NCI-H345 treated with DMSO at 0.1 percent for 48 hours (cell line): ENCODE results near the gene FOXC2.
A peak's percentile ranks its signal among the peaks of the same experiment; 100 is the strongest.

Source experiments
- DNase-seq: peaks from one replicate; lab custom pipeline; 2025; ENCODE audit not compliant: unreplicated experiment; lab: John Stamatoyannopoulos, UW

The FOXC2 gene

GRCh38 chr16:86532526-86532815 lies 34.2 kb upstream of the FOXC2 start:
- no peak for DNase-seq

GRCh38 chr16:86533076-86533475 lies 33.6 kb upstream of the FOXC2 start:
- no peak for DNase-seq

GRCh38 chr16:86533767-86534351 lies 32.8 kb upstream of the FOXC2 start:
- no peak for DNase-seq

DNA sequence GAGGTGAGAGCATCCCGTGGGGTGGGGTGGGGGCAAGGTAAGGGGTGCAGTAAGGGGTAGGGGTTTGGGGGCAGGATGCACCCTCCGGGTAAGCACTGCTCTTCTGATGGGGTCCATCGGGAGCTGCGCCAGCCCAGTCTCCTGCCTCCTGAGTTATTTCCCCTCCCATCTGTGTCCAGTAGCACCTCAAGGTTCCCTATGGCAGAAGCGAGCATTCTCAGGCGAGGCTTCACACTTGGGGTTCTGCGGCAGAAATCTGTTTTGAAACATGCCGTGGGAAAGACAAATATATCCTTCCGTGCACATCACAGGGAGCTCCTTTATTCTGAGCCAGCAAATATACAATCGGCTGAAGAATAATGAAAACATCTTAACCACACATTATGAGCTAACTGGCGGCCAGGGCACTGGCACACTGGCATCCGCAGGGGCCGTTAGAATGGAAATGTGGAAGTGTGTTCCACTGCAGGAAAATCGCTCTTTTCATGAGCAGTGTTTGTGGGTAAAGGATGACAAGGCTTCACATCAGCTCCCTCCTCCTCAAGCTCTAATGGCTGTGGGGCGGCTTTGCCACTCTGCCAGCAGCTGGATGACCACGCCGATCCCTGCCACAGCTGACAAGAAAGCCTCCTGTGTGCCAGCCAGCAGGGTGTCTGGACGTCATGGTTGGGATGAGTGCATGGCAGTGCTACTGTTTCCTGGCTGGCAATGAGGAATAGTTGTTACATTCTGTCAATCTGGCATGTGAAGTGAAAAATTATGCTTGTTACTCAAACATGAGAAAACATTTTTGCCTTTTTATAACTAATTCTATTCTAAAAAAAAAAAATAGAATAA lies 31.6 kb upstream of the FOXC2 start:
- DNase-seq = no peak

DNA sequence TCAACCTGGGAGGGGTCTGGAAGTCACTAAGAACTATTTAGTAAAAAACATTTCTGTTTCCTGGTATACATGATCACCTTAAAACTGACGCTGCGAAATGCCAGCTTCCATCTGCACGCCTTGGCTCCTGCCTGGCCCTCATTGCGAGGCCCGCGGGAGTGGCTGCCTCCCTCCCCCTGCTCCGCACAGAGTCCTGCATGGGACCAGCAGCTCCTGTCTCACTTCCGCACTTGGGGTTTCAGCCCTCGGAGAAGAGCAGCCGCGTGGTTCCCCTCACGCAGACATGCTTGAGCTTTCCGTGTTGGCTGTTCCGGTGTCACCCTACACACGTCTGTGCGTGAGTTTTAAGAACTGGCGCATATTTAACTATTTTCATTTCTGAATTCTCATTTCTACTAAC lies 30.0 kb upstream of the FOXC2 start:
- DNase-seq = no peak

DNA sequence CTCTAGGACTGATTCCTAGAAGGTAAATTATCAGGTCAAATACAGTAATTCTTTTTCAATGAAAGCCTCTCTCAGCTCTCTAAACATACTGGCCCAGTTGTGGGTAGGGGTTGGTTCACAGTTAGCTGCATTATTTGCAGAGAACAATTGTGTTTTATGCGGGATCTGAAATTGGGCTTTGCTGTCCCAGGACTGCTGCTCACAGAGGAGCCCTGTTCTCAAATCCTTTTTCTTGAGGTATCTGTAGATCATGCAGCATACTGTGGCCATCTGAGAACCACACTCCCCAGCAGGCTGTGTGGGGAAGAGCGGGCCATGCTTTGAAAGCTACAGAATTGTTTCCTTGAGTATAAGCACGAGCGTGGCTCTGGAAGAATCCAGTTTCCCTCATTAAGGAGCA lies 29.1 kb upstream of the FOXC2 start:
- no peak for DNase-seq

DNA sequence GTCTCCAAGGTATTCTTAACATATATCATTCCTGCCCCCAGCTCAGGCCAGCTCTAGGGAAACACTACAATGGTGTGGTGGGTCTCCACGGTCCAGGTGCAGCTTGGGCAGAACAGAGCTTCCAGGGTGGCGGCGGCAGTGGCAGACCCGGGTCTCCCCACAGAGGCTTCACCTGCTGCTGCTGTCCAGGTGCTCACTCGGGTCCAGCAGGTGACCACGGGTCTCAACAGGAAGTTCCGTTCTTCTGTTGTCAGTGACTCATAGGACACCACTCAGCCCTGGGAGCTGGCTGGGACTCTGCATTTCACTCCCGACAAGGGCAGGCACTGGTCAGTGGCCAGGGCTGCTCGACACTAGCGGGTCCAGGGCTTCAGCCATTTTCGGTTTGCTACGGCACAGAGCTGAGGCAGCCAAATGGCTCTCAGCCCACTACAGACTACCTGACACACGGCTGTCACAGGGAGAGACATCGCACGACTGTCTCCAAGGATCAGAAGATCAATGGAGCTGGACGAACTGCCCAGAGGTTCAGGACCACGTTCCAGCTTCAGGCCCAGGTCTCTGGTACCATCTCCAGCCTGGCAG lies 28.3 kb upstream of the FOXC2 start:
- no peak for DNase-seq

DNA sequence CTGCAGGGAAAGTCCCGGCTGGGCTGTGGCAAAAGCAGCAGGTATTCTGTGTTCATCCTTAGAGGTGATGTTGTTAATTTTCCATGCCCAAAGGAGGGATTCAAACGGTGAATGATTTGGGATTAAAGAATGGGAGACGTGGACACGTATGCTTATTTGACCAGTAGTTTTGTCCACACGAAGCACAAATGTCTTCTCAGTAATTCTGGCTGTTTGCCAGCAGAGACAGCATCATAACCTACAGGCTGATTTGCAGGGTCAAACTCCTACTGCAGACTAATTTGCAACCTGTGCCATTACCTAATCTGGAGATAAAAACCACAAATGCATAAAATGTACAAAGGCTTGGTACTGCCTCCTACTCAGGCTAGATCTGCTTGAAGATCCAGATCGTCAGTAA lies 25.7 kb upstream of the FOXC2 start:
- no peak for DNase-seq

DNA sequence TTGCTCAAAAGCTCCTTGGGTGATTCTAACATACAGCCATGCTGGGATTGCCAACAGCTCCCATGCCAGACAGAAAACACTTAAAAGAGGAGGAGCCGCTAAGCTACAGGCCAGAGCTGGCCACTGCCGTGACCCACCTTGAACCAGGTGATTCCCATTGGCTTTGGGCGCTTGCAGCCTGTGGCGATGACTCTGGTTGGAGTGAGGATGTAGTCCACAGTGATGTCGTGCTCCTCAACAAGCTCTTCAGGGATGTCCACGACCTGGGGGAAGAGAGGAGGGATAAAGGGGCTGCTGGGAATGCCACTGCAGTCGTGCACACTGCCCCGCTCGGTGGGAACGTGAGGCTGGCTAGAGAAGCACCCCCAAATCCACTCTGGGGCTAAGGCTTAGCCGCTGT lies 25.1 kb upstream of the FOXC2 start:
- DNase-seq = no peak

- DNase-seq = no peak
Measured at GRCh38 chr16:86542756-86543750, 23.6 kb upstream of the FOXC2 start.

DNA sequence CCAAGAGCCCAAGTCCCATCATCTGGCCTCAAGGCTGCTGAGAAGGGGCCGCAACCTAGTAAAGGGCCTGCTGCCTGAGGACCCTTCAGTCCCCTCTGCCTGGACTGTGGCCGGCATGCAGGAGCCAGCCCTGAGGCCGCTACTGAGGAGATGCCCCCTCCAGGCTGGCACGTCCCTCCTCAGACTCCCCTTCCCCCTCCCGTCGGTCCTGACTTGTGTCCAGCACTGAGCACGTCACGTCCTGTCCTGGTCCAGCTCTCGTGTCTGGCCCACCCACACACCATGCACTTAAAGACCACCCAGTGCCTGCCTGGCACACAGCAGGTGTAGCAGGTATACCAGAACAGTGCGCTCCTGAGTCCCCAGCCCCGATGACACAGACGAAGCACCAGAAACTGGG lies 21.1 kb upstream of the FOXC2 start:
- no peak for DNase-seq

DNA sequence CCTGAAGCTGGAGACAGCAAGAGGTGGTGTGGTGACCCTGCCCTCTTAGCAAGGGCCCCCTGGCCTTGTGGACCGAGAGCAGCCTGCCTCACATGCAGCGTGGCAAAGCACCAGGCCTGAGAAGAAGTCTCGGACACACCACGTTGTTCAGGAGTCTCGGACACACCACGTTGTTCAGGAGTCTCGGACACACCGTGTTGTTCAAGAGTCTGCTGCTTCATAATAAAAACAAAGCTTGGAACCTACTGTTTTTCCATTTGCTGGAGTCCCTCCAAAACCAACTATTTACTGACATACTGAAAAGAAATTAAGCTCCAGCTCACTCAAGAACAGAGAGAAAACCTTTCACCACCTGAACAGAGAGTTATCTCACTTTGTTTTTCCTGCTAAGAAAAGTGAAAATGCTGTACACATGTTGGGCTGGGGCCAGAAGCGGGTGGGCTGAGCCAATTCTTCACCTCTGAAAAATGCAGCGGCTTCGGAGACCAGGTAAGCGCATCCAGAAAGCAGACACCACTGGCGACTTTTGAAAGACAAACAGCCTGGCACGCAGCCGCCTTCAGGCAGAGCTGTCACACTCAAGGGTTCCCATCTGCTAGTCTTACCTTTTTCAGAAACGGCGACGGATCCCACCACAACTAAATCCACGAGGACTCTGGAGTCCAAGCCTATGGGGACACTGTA lies 20.5 kb upstream of the FOXC2 start:
- DNase-seq = no peak

GRCh38 chr16:86546638-86547013 lies 20.0 kb upstream of the FOXC2 start:
- DNase-seq = no peak

DNA sequence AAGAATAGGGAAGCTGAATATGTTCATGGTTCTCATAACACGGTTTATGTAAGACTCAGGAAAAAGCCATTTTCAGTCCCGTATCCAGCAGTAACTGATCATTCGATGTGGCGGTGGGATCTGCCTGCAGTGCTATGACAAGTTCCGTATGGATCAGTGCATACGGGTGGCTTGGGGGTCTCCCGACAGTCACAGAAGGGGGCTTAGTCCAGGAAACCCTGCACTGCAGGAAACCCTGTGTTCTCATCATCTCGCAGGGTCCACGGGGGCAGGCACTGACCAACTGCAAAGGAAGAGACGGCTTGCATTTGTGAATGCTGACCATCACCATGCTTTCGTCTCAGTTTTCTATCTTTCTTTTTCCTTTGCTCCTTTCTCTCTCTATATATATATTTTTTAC lies 19.3 kb upstream of the FOXC2 start:
- DNase-seq = no peak

DNA sequence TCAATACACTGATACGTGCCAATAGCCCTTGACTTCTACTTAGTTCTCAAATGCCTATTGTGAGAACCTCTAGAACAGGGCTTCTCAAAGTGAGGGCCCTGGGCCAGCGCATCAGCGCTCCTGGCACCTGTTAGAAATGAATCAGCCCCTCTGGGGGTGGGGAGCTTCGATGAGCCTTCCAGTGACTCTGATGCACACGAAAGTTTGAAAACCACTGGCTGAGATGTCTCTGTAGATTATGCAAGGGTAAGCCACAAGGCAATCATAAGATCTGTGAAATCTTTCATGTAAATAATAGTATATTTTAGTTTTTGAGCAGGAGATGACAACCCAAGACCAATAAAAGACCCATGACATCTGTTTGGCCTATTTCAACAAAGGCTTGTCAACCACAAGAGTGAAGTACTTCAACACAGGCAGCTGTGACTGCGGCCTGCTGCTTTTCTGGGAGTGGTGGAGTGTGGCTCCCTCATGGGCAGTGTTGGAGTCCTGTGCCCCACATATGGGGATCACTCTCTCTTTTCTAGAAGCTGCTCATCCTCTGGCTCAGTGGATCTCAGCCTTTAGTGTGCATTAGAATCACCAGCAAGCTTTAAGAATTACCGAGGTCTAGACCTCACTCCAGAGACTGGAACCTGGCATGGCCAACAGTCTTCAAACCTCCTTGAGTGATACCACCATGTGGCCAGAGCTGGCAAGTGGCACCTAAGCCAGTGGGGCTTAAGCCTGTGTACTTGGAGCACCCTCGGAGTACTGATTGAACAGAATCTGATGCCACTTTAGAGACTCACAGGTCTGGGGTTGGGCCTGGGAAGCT lies 17.3 kb upstream of the FOXC2 start:
- DNase-seq = no peak

DNA sequence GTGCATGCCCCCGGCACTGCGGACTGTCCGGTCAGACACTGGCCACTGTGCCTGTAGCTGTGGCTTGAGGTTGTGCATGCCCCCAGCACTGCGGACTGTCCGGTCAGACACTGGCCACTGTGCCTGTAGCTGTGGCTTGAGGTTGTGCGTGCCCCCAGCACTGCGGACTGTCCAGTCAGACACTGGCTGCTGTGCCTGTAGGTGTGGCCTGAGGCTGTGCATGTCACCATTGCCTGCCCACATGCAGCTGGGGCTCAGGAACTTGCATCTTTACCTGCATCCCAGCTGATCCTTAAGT lies 16.8 kb upstream of the FOXC2 start:
- no peak for DNase-seq

GRCh38 chr16:86550281-86550680 lies 16.3 kb upstream of the FOXC2 start:
- DNase-seq = no peak

- no peak for DNase-seq
Measured at GRCh38 chr16:86553356-86553755, 13.3 kb upstream of the FOXC2 start.

- DNase-seq = no peak
Measured at GRCh38 chr16:86554599-86554916, 12.1 kb upstream of the FOXC2 start.

- DNase-seq = peak; percentile 40
Measured at GRCh38 chr16:86554917-86555703, 11.5 kb upstream of the FOXC2 start, which contains the start of gene MTHFSD. TSS of gene MTHFSD (minus strand) at chr16:86555235. CDS start at chr16:86555184, 51 bp downstream.
